OCI-LY7 (cell line): ENCODE data around the gene GMEB1. TPM values are rescaled to one million over a fixed set of nuclear protein-coding genes. Genes with fewer than 3 reads are reported as not detected.
"Not testable (repeated sequence)": the region's sequence is repeated elsewhere in the genome, so short reads cannot be mapped to it uniquely, and the experiment has no call there.

Source experiments
- BruUV-seq: library from RNA; stranded (reverse); fragments of 400-500 nt; replicated peaks from 2 replicates; lab custom pipeline; 2021; lab: Mats Ljungman, UMichigan
- CTCF ChIA-PET: fragments of 300-600 bp; sonication (Branson Sonifier 250); formaldehyde crosslinking; loops from one replicate; lab custom pipeline; 2022; ENCODE audit warnings: antibody characterized with exemption; ENCODE audit not compliant: unreplicated experiment; lab: Charles Lee
- POLR2A ChIA-PET: fragments of 300-600 bp; sonication (Branson Sonifier 250); formaldehyde crosslinking; loops from one replicate; lab custom pipeline; 2022; ENCODE audit warnings: antibody characterized with exemption; lab: Charles Lee
- DNase-seq: peaks from one replicate; pipeline ENCODE4 v3.0.0-alpha.2; 2015; ENCODE audit warnings: low spot score
- H2AFZ ChIP-seq: fragments of 200-600 bp; sonication (generic), shearing (Covaris generic); 2 replicates; pipeline ENCODE4 v1.6.1; 2014; ENCODE audit warnings: mild to moderate bottlenecking, antibody characterized with exemption, low read length, moderate library complexity
- H3K27ac ChIP-seq: fragments of 200-600 bp; sonication (generic); 2 replicates; pipeline ENCODE4 v1.5.1; 2014; ENCODE audit warnings: mixed run types, low read depth, mild to moderate bottlenecking, moderate library complexity, low read length, inconsistent platforms; ENCODE audit not compliant: poor library complexity, severe bottlenecking
- H3K36me3 ChIP-seq: fragments of 200-600 bp; sonication (generic); 2 replicates; pipeline ENCODE4 v1.6.1; 2014; ENCODE audit warnings: mild to moderate bottlenecking, antibody characterized with exemption, low read length, moderate library complexity, mixed read lengths; ENCODE audit not compliant: insufficient read depth
- H3K4me1 ChIP-seq: fragments of 200-600 bp; sonication (generic); 2 replicates; pipeline ENCODE4 v1.5.1; 2014; ENCODE audit warnings: mild to moderate bottlenecking, low read length; ENCODE audit not compliant: insufficient read depth, poor library complexity, severe bottlenecking
- H3K4me2 ChIP-seq: fragments of 200-600 bp; sonication (generic); 2 replicates; pipeline ENCODE4 v1.6.1; 2014; ENCODE audit warnings: mild to moderate bottlenecking, low read length
- H3K4me3 ChIP-seq: fragments of 200-600 bp; sonication (generic); 2 replicates; pipeline ENCODE4 v1.5.1; 2014; ENCODE audit warnings: mild to moderate bottlenecking, low read depth, low read length; ENCODE audit not compliant: poor library complexity, severe bottlenecking
- H3K79me2 ChIP-seq: fragments of 200-600 bp; sonication (generic); 2 replicates; pipeline ENCODE4 v1.6.1; 2016; ENCODE audit warnings: low read depth, mild to moderate bottlenecking, low read length, moderate library complexity, mixed read lengths; ENCODE audit not compliant: insufficient read depth
- H3K9me2 ChIP-seq: fragments of 200-600 bp; sonication (generic); 2 replicates; pipeline ENCODE4 v1.6.1; 2016; ENCODE audit warnings: mild to moderate bottlenecking, low read length, mixed read lengths; ENCODE audit not compliant: insufficient read depth
- H3K9me3 ChIP-seq: fragments of 200-600 bp; sonication (generic); 2 replicates; pipeline ENCODE4 v1.6.1; 2014; ENCODE audit warnings: mild to moderate bottlenecking, mixed run types, low read length, mixed read lengths
- H4K20me1 ChIP-seq: fragments of 200-600 bp; sonication (generic); 2 replicates; pipeline ENCODE4 v1.6.1; 2014; ENCODE audit warnings: mild to moderate bottlenecking, antibody characterized with exemption, low read length, moderate library complexity, mixed read lengths; ENCODE audit not compliant: insufficient read depth
- EZH2phosphoT487 ChIP-seq: fragments of 200-600 bp; sonication (generic); IDR thresholded peaks from 2 replicates; pipeline ENCODE4 v1.6.1; 2018; ENCODE audit warnings: low read depth, borderline replicate concordance, mild to moderate bottlenecking, mixed run types, antibody characterized with exemption, low read length, moderate library complexity, mixed read lengths
- intact Hi-C: fragments of 100-400 bp; cut with micrococcal nuclease; formaldehyde crosslinking; loops from one replicate; pipeline ENCODE4 v1.10.0; 2022; ENCODE audit not compliant: unreplicated experiment
- total RNA-seq, 2 experiments: library from RNA; depleted of rRNA in 1 of 2; stranded (reverse); fragments of >200 nt in 1 of 2; shearing (Covaris generic) in 1 of 2; gene quantifications; 2 replicates each; pipeline ENCODE4 v1.2.3, GENCODE V29; 2014 to 2022
- TF ChIP-seq, protein P1 (sequence below): fragments of 200-600 bp; sonication (generic); conservative IDR thresholded peaks from 2 replicates; pipeline ENCODE4 v1.5.1; 2014; ENCODE audit warnings: mild to moderate bottlenecking, antibody characterized with exemption, low read length, moderate library complexity, mixed read lengths

The GMEB1 gene
- total RNA-seq, 2 experiments from 2014 or later: 13.0 to 22.5 TPM

DNA sequence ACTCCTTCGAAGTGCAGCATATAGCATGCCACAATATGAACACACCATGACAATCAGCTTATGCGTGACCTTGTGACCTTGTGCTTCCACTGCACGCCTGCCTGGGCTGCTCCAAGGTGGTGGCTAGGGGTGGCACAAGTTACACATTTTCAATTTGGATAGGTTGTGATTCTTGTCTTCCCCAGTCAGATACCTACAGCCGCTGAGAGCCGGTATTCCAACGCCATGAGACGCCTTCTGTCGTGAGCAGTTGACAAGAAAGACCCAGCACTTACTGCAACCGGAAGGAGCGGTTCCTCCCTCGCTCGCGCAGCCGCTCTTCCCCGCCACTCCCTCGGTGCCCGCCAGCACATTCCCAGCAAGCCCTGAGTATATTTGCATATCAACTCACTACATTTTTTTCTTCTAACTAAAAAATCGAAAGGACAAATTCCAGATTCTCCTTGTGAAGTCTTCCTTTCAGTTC lies 20.5 kb upstream of the GMEB1 start:
- POLR2A ChIA-PET: interaction anchor here (0.6 to 1.4 kb wide), 5 partner anchors 16 to 88 kb away, joined by 3 to 5 read pairs (median 3); partner anchors contain the start of gene YTHDF2
- intact Hi-C loops: loop anchor here (1.0 to 10.0 kb wide), 3 partner anchors 20 to 573 kb away; partner anchors contain the start of genes GMEB1 and YTHDF2
- TF ChIP-seq EZH2phosphoT487: no peak
- TF ChIP-seq, protein P1, sequence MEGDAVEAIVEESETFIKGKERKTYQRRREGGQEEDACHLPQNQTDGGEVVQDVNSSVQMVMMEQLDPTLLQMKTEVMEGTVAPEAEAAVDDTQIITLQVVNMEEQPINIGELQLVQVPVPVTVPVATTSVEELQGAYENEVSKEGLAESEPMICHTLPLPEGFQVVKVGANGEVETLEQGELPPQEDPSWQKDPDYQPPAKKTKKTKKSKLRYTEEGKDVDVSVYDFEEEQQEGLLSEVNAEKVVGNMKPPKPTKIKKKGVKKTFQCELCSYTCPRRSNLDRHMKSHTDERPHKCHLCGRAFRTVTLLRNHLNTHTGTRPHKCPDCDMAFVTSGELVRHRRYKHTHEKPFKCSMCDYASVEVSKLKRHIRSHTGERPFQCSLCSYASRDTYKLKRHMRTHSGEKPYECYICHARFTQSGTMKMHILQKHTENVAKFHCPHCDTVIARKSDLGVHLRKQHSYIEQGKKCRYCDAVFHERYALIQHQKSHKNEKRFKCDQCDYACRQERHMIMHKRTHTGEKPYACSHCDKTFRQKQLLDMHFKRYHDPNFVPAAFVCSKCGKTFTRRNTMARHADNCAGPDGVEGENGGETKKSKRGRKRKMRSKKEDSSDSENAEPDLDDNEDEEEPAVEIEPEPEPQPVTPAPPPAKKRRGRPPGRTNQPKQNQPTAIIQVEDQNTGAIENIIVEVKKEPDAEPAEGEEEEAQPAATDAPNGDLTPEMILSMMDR: no peak
- CTCF ChIA-PET: no interaction called here
- H3K79me2 ChIP-seq: peaks cover 5% of the 10 kb centered on the region; the same call in 1 of the 2 replicates
- H3K27ac ChIP-seq: peak overlapping the region; percentile 99
- peak overlapping the region; percentile 100 for H3K4me2 ChIP-seq
- BruUV-seq: no TSS peak
- H3K9me3 ChIP-seq: no peaks in the 10 kb centered on the region
- H2AFZ ChIP-seq: peak overlapping the region; percentile 20
- H3K36me3 ChIP-seq: no peaks in the 10 kb centered on the region
- DNase-seq: peak; percentile 96
- H3K4me3 ChIP-seq: peak overlapping the region; percentile 69
- H3K9me2 ChIP-seq: no peaks in the 10 kb centered on the region
- peaks cover 35% of the 10 kb centered on the region for H3K4me1 ChIP-seq
- H4K20me1 ChIP-seq: no peaks in the 10 kb centered on the region

DNA sequence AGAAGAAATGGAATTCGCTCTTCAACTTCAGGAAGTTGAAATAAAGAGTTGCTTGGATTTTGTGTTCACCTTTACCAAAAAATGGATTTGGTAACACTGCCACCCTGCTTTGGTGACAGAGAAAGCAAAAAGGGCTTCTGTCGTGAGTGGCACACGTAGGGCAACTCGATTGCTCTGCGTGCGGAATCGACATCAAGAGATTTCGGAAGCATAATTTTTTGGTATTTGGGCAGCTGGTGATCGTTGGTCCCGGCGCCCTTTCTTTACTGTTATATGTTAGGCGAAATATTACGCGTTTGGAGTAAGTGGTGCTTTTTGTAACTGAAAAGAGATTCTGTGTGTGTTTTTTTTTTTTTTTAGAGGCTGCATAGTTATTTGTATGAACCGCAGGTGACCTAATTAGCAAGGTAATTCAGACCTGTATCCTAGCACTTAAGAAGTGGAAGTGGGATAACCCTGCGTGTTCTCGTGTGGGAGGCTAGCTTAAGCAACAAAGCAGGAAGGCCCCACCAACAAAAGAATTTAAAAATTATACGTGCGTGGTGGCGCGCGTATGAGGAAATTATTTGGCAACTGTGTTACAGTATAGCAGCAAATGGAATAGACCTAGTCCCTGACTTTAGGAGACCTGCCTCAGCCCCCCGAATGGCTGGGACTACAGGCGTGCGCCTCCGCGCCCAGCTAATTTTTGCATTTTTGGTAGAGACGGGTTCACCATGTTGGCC lies 19.9 kb upstream of the GMEB1 start, which contains the start of gene RNU11:
TSS of gene RNU11 (plus strand) at position 127 of the 725 bp plus-strand sequence.
- CTCF ChIA-PET: no interaction called here
- Histone ChIP-seq H3K36me3 (no peaks in the 10 kb centered on the region), H3K4me1 (peaks cover 35% of the 10 kb centered on the region), H3K79me2 (peaks cover 5% of the 10 kb centered on the region; the same call in 1 of the 2 replicates), H3K9me2 (no peaks in the 10 kb centered on the region), H3K9me3 (no peaks in the 10 kb centered on the region), H3K4me2 (peak within 1 kb of the TSS; percentile 100), H4K20me1 (no peaks in the 10 kb centered on the region), H2AFZ (peak within 1 kb of the TSS; percentile 20), H3K27ac (peak within 1 kb of the TSS; percentile 99), H3K4me3 (peak within 1 kb of the TSS; percentile 69)
- BruUV-seq: TSS peak; percentile 98
- no peak for TF ChIP-seq EZH2phosphoT487
- TF ChIP-seq, protein P1: no peak
- intact Hi-C loops: loop anchor here (1.0 to 10.0 kb wide), 3 partner anchors 20 to 574 kb away; partner anchors contain the start of genes GMEB1 and YTHDF2
- POLR2A ChIA-PET: interaction anchor here (0.5 to 1.4 kb wide), 8 partner anchors 15 to 239 kb away, joined by 3 to 6 read pairs (median 3); partner anchors contain the start of gene YTHDF2
- peak; percentile 98 for DNase-seq

DNA sequence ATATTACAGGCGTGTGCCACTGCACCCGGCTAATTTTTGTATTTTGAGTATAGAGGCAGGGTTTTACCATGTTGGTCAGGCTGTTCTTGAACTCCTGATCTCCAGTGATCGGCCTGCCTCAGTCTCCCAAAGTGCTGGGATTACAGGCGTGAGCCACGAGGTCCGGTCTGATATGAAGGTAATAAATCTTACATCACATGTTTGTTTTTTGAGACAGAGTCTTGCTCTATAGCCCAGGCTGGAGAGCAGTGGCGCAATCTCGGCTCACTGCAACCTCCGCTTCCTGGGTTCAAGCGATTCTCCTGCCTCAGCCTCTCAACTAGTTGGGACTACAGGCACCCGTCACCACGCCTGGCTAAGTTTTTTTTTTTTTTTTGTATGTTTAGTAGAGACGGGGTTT lies 15.5 kb upstream of the GMEB1 start:
- H2AFZ ChIP-seq, H3K36me3 ChIP-seq, H3K9me3 ChIP-seq, CTCF ChIA-PET, H3K27ac ChIP-seq, H3K79me2 ChIP-seq, intact Hi-C loops, H4K20me1 ChIP-seq, DNase-seq, H3K4me3 ChIP-seq, H3K9me2 ChIP-seq, BruUV-seq, H3K4me2 ChIP-seq: not testable (repeated sequence)
- POLR2A ChIA-PET: interaction anchor here (0.7 kb wide), 2 partner anchors 404 to 490 kb away, joined by 3 to 8 read pairs; no protein-coding TSS in a partner anchor
- H3K4me1 ChIP-seq: peaks cover 13% of the 10 kb centered on the region
